IMR-90 (cell line): ENCODE results near the gene AFF2. TPM values are rescaled to one million over a fixed set of nuclear protein-coding genes. Genes with fewer than 3 reads are reported as not detected.

Experiments used
- ATAC-seq: fragments of 200-7000 bp; cut with Tn5 transposase; 2 replicates; pipeline ENCODE4 v1.9.1; 2020; ENCODE audit warnings: low read depth, mild to moderate bottlenecking, moderate library complexity
- BruUV-seq: library from RNA; stranded (reverse); fragments of 400-500 nt; replicated peaks from 2 replicates; lab custom pipeline; 2021; lab: Mats Ljungman, UMichigan
- CTCF ChIA-PET: fragments of 300-600 bp; formaldehyde crosslinking; extraction: SDS; loops from one replicate; lab custom pipeline; 2021; ENCODE audit warnings: antibody characterized with exemption; lab: Yijun Ruan, JAX
- POLR2A ChIA-PET: fragments of 300-600 bp; sonication (Branson Sonifier 250); formaldehyde crosslinking; loops from one replicate; lab custom pipeline; 2022; ENCODE audit warnings: antibody characterized with exemption; ENCODE audit not compliant: unreplicated experiment; lab: Charles Lee
- DNase-seq: peaks from one replicate; pipeline ENCODE4 v3.0.0; 2013
- H2AFZ ChIP-seq: replicated peaks from 2 replicates; pipeline ENCODE3; 2013; ENCODE audit warnings: low read length, mild to moderate bottlenecking; ENCODE audit not compliant: poor library complexity
- H2AK5ac ChIP-seq: 2 replicates; pipeline ENCODE4 v1.6.1; 2013; ENCODE audit warnings: low read depth, low read length, inconsistent platforms
- H2AK9ac ChIP-seq: replicated peaks from 2 replicates; pipeline ENCODE3; 2013; ENCODE audit warnings: mild to moderate bottlenecking, low read depth, low read length, moderate library complexity; ENCODE audit not compliant: poor library complexity
- H2BK120ac ChIP-seq: 2 replicates; pipeline ENCODE4 v1.6.1; 2013; ENCODE audit warnings: low read depth, low read length, inconsistent platforms
- H2BK15ac ChIP-seq: 3 replicates; pipeline ENCODE4 v1.6.1; 2013; ENCODE audit warnings: low read depth, low read length, inconsistent platforms
- H2BK20ac ChIP-seq: 2 replicates; pipeline ENCODE4 v1.6.1; 2013; ENCODE audit warnings: low read depth, mild to moderate bottlenecking, inconsistent platforms, low read length, moderate library complexity
- H2BK5ac ChIP-seq: 2 replicates; pipeline ENCODE4 v1.6.1; 2013; ENCODE audit warnings: mild to moderate bottlenecking, low read depth, low read length, inconsistent platforms; ENCODE audit not compliant: poor library complexity, severe bottlenecking
- H3K14ac ChIP-seq: replicated peaks from 2 replicates; pipeline ENCODE4 v1.6.1; 2013; ENCODE audit warnings: low read depth, low read length, inconsistent platforms
- H3K18ac ChIP-seq: 2 replicates; pipeline ENCODE4 v1.6.1; 2013; ENCODE audit warnings: low read depth, low read length, control low read depth
- H3K23ac ChIP-seq: 2 replicates; pipeline ENCODE4 v1.6.1; 2013; ENCODE audit warnings: low read depth, low read length, inconsistent platforms
- H3K27ac ChIP-seq: 2 replicates; pipeline ENCODE4 v1.5.1; 2013; ENCODE audit warnings: mild to moderate bottlenecking, control low read depth, low read length; ENCODE audit not compliant: insufficient read depth
- H3K27me3 ChIP-seq: 2 replicates; pipeline ENCODE4 v1.6.1; 2013; ENCODE audit warnings: low read length; ENCODE audit not compliant: control insufficient read depth, insufficient read depth
- H3K36me3 ChIP-seq: 2 replicates; pipeline ENCODE4 v1.6.1; 2013; ENCODE audit warnings: low read length, mixed read lengths; ENCODE audit not compliant: control insufficient read depth, insufficient read depth
- H3K4ac ChIP-seq: 2 replicates; pipeline ENCODE4 v1.6.1; 2013; ENCODE audit warnings: low read depth, low read length, inconsistent platforms
- H3K4me1 ChIP-seq: 2 replicates; pipeline ENCODE4 v1.6.1; 2013; ENCODE audit warnings: low read length, mixed read lengths; ENCODE audit not compliant: control insufficient read depth, insufficient read depth
- H3K4me2 ChIP-seq: 2 replicates; pipeline ENCODE4 v1.6.1; 2013; ENCODE audit warnings: low read depth, mild to moderate bottlenecking, control low read depth, low read length, moderate library complexity
- H3K4me3 ChIP-seq: 2 replicates; pipeline ENCODE4 v1.5.1; 2013; ENCODE audit warnings: low read depth, mild to moderate bottlenecking, control low read depth, low read length, moderate library complexity; ENCODE audit not compliant: insufficient read depth
- H3K56ac ChIP-seq: 2 replicates; pipeline ENCODE4 v1.6.1; 2013; ENCODE audit warnings: low read length, inconsistent platforms; ENCODE audit not compliant: insufficient read depth; ENCODE audit errors: extremely low read depth
- H3K79me1 ChIP-seq, 2 experiments: 2 replicates each; pipeline ENCODE4 v1.6.1; 2013; ENCODE audit warnings: low read length in 2 of 2, inconsistent platforms in 1 of 2, low read depth in 1 of 2
- H3K9ac ChIP-seq: 2 replicates; pipeline ENCODE4 v1.6.1; 2013; ENCODE audit warnings: low read depth, low read length, control low read depth
- H3K9me1 ChIP-seq: 2 replicates; pipeline ENCODE4 v1.6.1; 2013; ENCODE audit warnings: low read length, inconsistent platforms; ENCODE audit not compliant: insufficient read depth
- H3K9me3 ChIP-seq: 2 replicates; pipeline ENCODE4 v1.6.1; 2013; ENCODE audit warnings: low read length; ENCODE audit not compliant: control insufficient read depth, insufficient read depth
- H4K20me1 ChIP-seq: 2 replicates; pipeline ENCODE4 v1.6.1; 2013; ENCODE audit warnings: low read length, inconsistent platforms; ENCODE audit not compliant: insufficient read depth
- H4K5ac ChIP-seq: 2 replicates; pipeline ENCODE4 v1.6.1; 2013; ENCODE audit warnings: mild to moderate bottlenecking, low read depth, low read length, control low read depth
- H4K8ac ChIP-seq, 2 experiments: 2 replicates each; pipeline ENCODE4 v1.6.1; 2013; ENCODE audit warnings: low read depth in 2 of 2, low read length in 2 of 2, control low read depth in 1 of 2, inconsistent platforms in 1 of 2
- H4K91ac ChIP-seq: 2 replicates; pipeline ENCODE4 v1.6.1; 2013; ENCODE audit warnings: low read depth, low read length, inconsistent platforms; ENCODE audit not compliant: insufficient read depth
- MXI1 ChIP-seq: IDR thresholded peaks from 2 replicates; pipeline ENCODE4 v1.6.1; 2012; ENCODE audit warnings: low read depth, mild to moderate bottlenecking, low read length, moderate library complexity, borderline replicate concordance
- RAD21 ChIP-seq: IDR thresholded peaks from 2 replicates; pipeline ENCODE4 v1.6.1; 2012; ENCODE audit warnings: low read length, improper control_type of control experiment
- WGBS, 2 experiments: methylation state at CpG; one replicate each; pipeline versions ENCODE4 v1.1.5 to v1.1.7; 2013; ENCODE audit warnings: missing lambda C conversion rate in 2 of 2; ENCODE audit not compliant: insufficient read length in 1 of 2; ENCODE audit errors: extremely low coverage in 2 of 2; 5-methylcytosine and 5-hydroxymethylcytosine counted together
- dilution Hi-C: fragments of 300-500 bp; cut with HindIII; formaldehyde crosslinking; loops from one replicate; pipeline ENCODE4 v1.14.3; 2018; ENCODE audit warnings: low sequenced_read_pairs; ENCODE audit not compliant: unreplicated experiment
- in situ Hi-C: fragments of 300-500 bp; cut with MboI; formaldehyde crosslinking; loops from 3 replicates; pipeline ENCODE4 v1.14.3; 2019; ENCODE audit warnings: low sequenced_read_pairs, inconsistent platforms, mixed read lengths
- intact Hi-C: fragments of 100-400 bp; cut with micrococcal nuclease; formaldehyde crosslinking; loops from 2 replicates; pipeline ENCODE4 v1.10.0; 2022
- polyA plus RNA-seq, 3 experiments: library from polyadenylated mRNA; depleted of rRNA; stranded (reverse); fragments of >200 nt; gene quantifications; 2 replicates each; pipeline ENCODE4 v1.2.3, GENCODE V29; 2012; ENCODE audit warnings: low replicate concordance in 1 of 3
- total RNA-seq: library from RNA; depleted of rRNA; stranded (reverse); fragments of >200 nt; gene quantifications from 2 replicates; pipeline ENCODE4 v1.2.3, GENCODE V29; 2012
- TF ChIP-seq, protein P1 (sequence below): fragments of 150-350 bp; IDR thresholded peaks from 2 replicates; pipeline ENCODE4 v1.6.1; 2017; ENCODE audit warnings: mild to moderate bottlenecking, antibody characterized with exemption, low read length, low read depth
- TF ChIP-seq, protein P2 (sequence below): conservative IDR thresholded peaks from 2 replicates; pipeline ENCODE4 v1.5.1; 2012; ENCODE audit warnings: mild to moderate bottlenecking, low read depth, low read length, improper control_type of control experiment

Gene AFF2
- total and polyA plus RNA-seq, 2 of the 4 experiments (the other 2 are of a cell fraction): 0.15 to 0.72 TPM

DNA sequence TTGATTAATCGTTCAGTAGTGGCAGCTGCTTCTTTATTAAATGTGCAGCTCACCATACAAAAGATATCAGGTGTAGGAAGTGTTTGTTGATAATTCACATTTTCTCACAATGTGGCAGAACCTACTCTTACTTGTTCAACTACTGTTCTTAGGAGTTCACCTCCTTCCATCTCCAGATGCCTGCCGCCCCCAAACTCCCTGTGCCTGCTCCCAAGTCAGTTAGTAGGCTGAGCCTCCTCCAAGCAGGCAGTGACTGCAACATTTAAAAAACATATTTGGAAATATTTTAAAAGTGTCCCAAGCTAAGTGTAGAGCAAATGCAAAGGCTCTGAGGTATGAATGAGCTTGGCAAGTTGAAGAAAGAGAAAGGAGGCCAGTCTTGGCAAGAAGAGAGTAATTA is 100.2 kb downstream of the AFF2 start:
- H4K91ac ChIP-seq: no peak overlapping the region
- H3K56ac ChIP-seq: no peak overlapping the region
- no peak overlapping the region for H3K18ac ChIP-seq
- TF ChIP-seq MXI1: no peak
- TF ChIP-seq RAD21: no peak
- TF ChIP-seq, protein P1, sequence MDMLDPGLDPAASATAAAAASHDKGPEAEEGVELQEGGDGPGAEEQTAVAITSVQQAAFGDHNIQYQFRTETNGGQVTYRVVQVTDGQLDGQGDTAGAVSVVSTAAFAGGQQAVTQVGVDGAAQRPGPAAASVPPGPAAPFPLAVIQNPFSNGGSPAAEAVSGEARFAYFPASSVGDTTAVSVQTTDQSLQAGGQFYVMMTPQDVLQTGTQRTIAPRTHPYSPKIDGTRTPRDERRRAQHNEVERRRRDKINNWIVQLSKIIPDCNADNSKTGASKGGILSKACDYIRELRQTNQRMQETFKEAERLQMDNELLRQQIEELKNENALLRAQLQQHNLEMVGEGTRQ: no peak
- TF ChIP-seq, protein P2, sequence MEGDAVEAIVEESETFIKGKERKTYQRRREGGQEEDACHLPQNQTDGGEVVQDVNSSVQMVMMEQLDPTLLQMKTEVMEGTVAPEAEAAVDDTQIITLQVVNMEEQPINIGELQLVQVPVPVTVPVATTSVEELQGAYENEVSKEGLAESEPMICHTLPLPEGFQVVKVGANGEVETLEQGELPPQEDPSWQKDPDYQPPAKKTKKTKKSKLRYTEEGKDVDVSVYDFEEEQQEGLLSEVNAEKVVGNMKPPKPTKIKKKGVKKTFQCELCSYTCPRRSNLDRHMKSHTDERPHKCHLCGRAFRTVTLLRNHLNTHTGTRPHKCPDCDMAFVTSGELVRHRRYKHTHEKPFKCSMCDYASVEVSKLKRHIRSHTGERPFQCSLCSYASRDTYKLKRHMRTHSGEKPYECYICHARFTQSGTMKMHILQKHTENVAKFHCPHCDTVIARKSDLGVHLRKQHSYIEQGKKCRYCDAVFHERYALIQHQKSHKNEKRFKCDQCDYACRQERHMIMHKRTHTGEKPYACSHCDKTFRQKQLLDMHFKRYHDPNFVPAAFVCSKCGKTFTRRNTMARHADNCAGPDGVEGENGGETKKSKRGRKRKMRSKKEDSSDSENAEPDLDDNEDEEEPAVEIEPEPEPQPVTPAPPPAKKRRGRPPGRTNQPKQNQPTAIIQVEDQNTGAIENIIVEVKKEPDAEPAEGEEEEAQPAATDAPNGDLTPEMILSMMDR: no peak
- ChIA-PET POLR2A (no interaction called here), CTCF (no interaction called here)
- no peak overlapping the region for H3K4ac ChIP-seq
- no peak overlapping the region for H2AK5ac ChIP-seq
- H3K4me3 ChIP-seq: no peak overlapping the region
- H3K4me2 ChIP-seq: no peak overlapping the region
- no peaks in the 10 kb centered on the region for H3K4me1 ChIP-seq
- ATAC-seq (no peak), DNase-seq (no peak)
- dilution Hi-C loops (no loop called here), intact Hi-C loops (no loop called here), in situ Hi-C loops (no loop called here)
- no peaks in the 10 kb centered on the region for H3K9me3 ChIP-seq
- H2AK9ac ChIP-seq: no peak overlapping the region
- no CpG with 5 or more reads among the region's 2 CpGs for WGBS, 2 experiments
- no peak overlapping the region for H4K8ac ChIP-seq
- no peaks in the 10 kb centered on the region for H3K79me1 ChIP-seq
- H2BK120ac ChIP-seq: no peak overlapping the region
- H3K9me1 ChIP-seq: no peaks in the 10 kb centered on the region
- H2BK5ac ChIP-seq: no peak overlapping the region
- BruUV-seq: no TSS peak
- no peak overlapping the region for H3K9ac ChIP-seq
- H4K5ac ChIP-seq: no peak overlapping the region
- H3K36me3 ChIP-seq: no peaks in the 10 kb centered on the region
- H3K14ac ChIP-seq: no peak overlapping the region
- H3K27me3 ChIP-seq: no peaks in the 10 kb centered on the region
- H3K23ac ChIP-seq: no peak overlapping the region
- H3K27ac ChIP-seq: no peak overlapping the region
- no peak overlapping the region for H2BK15ac ChIP-seq
- H2BK20ac ChIP-seq: no peak overlapping the region
- H4K20me1 ChIP-seq: no peaks in the 10 kb centered on the region
- no peak overlapping the region for H2AFZ ChIP-seq
